SKM-1 treated with dmso at 0.1 percent for 144 hours (cell line): ENCODE measurements around the gene GRIN1.

Experiments
- DNase-seq: peaks from one replicate; lab custom pipeline; 2025; ENCODE audit not compliant: unreplicated experiment; lab: John Stamatoyannopoulos, UW

The GRIN1 gene

DNA sequence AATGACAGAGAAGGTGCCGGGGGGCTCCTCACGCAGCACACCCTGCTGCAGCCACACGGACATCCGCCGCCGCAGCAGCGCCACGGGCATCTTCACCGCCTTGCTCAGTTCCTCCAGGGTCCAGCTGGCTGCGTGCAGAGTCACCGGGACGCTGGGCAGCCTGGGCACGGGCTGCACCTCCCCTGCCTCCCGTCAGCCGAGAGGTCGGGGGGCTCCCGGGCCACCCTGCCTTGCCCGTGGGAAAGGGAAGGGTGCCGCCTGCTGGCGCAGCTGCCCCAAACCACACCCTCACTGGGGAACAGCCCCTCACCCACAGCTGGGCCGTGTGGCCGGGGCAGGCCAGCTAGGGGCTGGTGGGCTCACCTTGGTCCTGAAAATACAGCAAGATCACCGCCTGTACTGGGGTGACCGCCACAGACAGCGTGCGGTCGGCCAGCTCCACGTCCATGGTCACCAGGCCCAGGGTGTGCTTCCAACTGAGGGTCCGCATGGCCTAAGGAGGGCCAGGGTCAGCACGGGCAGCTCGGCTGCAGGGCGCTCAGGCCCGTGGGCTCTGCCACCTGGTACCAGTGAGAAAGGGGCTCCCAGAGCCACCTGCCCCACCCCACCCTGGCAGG lies 36.5 kb downstream of the GRIN1 start:
- DNase-seq: no peak

DNA sequence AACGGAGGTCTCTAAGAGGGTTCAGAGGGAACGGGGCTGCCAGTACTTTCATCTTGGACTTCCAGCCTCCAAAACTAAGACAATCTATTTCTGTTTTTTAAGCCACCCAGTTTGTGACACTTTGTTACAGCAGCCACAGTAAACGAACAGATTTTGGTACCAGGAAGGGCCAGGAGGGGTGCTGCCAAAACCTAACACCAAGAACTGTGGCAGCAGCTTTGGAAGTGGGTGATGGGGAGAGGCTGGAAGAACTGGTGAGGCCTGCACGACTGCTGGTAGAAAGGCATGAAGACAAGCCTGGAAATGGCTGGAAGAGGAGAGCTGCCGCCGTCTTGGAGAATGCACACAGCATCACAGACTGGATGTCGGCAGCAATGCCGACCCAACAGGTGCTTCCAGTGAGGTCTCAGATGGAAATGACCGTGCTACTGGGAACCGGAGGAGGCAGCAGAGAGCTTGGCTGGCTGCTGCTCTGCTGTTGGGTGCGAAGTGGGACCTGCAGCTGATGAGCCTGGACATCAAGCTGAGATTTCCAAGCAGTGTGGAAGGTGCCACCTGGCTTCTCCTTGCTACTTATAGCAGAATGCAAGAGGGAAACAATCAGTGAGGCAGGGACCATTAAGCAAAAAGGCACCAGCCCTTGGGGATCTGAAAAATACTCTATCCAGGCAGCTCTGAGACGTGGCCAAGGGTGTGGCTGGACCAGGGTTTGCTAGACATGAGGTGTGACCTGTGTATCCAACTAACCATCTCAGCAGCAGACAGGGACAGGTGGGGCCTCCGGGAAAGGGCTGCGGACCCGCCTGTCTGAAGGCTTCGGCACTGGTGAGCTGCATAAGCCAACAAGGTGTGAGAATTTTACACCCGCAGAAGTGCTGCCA lies 37.6 kb downstream of the GRIN1 start:
- no peak for DNase-seq

DNA sequence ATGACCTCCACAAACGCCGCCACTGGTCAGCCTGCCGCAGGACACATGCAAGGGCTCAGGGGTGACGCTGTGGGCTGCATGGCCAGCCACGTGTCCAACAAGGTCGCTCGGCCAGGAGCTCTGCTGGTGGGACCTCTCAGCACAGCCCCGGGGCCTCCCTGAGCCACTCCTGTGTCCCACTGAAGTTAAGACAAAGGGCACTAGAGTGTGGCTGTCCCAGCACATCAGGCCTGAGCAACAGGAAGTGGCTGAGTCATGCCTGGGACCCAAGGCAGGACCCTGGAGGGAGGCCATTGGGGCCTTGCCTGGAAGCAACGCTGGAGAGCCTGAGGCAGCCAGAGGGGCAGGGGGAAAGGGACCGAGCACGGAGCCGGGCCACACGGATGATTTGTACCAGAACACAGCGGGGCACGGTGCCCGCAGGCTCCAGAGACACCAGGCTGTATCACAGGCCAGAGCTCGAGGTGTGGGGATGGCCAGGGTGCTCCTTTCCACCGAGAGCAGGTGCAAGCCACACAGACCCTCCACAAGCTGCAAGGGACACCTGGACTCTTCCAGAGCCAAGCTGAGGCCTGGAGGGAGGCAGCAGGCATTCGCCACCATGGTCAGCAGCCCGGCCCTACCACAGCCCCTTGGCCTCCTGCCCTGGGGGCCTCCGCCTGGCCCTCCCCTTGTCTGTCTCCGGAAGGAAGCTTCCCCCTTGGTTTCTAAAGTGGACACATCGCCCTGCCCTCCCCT lies 39.4 kb downstream of the GRIN1 start:
- DNase-seq: no peak

GRCh38 chr9:137178939-137179630 lies 40.1 kb downstream of the GRIN1 start:
- DNase-seq: no peak

- no peak for DNase-seq
Observed at GRCh38 chr9:137179761-137180160, 40.8 kb downstream of the GRIN1 start.

DNA sequence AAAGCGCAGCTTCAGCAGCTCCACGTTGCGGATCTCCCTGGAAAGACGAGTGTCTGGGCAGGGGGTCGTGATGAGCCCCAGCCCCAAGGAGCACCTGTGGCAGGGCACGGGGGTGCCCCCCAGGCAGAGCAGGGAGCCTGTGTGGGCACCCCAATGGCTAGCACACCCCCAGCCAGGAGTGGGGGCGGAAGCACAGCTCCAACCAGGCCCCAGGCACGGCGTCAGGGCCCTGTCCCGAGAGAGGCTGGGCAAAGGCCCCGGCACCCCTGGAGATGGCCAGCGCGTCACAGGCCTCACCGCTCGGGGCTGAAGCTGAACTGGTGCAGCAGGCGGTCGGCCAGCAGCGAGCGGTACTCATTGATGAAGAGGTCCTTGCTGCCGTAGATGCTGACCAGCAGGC lies 41.5 kb downstream of the GRIN1 start:
- DNase-seq: no peak

DNA sequence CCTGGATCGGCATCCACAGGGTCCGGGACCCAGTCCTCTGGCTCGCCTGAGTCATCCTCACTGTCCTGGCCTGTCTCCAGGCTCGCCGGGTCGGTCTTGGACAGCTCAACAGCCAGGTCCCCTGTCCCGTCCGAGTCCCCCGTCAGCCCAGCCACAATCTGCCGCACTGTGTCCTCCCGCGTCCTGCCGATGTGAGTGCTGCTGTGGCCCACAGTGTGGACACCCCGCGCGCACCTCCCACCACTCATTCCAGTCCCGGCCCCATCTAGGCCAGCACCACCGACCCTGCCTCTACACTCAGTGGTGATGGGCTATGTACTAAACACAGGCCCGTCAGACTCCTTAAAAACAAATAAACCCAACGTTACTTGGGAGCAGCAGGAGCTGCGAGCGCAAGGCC lies 42.7 kb downstream of the GRIN1 start:
- no peak for DNase-seq

- no peak for DNase-seq
Observed at GRCh38 chr9:137182836-137183235, 43.9 kb downstream of the GRIN1 start.

DNA sequence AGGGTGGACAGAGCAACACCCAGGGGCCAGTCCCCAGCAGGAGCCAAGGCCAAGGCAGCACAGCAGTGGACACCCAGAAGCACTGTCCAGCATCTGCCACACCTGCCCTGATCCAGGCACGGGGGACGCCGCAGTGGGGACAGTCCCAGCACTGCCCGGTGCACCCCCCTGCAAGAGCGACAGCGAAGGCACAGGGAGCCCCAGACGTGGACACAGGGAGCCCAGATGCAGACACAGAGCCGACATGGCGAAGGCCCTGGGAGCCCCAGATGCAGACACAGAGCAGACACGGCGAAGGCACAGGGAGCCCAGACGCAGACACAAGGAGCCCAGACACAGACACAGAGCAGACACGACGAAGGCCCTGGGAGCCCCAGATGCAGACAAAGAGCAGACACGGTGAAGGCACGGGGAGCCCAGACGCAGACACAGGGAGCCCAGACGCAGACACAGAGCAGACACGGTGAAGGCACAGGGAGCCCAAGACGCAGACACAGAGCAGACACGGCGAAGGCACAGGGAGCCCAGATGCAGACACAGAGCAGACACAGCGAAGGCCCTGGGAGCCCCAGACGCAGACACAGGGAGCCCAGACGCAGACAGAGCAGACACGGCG lies 45.1 kb downstream of the GRIN1 start:
- no peak for DNase-seq

DNA sequence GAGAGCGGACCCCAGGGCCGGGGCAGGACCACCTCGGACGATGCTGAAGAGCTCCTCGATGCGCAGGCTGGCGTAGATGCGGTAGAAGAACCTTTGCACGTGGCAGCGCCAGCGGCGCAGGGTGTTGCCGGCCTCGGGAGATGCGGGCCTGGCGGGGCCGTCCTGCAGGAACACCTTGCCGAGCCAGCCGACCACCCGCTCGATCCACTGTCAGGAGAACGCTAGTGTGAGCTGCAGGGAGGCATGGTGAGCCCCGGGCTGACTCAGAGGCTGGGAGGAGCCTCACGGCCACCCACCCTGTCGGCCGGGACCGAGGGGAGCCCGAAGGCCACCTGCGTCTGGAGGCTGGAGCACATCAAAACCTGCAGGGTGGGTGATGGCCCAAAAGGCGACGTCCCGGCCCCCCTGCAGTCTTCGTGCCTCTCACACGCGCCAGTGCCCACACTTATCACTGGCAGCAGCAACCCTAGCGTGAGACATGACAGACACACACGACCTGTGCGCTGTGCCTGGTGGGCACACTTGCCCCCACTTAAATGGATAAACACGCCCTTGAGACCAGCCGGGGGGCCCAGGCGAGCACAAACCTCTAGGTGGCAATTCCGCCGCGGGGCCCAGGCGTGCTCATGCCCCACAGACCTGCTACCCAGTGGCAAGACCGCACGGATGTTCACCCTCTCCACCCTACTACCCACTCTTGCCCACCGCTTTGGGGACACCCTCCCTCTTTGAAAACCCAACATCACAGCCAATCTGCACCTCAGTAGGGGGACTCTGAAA lies 46.1 kb downstream of the GRIN1 start:
- no peak for DNase-seq

DNA sequence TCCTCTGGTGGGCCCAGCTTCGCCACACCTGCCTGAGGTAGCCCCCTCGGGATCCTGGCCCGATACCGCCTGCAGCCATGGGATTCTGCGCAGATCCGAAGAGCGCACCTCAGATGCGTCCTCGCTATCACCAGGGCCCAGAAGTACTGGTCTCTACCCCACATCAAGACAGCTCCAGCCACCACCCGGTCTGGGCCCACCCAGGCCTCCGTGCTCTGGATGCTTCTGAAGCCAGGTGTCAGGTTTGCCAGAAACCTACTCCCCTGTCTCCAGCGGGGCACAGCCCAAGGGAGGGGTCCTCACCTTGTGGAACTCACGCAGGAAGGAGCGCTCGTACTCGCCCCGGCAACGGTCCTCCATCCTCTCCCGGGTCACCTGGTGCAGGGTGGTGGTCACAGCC lies 47.0 kb downstream of the GRIN1 start:
- DNase-seq: no peak

DNA sequence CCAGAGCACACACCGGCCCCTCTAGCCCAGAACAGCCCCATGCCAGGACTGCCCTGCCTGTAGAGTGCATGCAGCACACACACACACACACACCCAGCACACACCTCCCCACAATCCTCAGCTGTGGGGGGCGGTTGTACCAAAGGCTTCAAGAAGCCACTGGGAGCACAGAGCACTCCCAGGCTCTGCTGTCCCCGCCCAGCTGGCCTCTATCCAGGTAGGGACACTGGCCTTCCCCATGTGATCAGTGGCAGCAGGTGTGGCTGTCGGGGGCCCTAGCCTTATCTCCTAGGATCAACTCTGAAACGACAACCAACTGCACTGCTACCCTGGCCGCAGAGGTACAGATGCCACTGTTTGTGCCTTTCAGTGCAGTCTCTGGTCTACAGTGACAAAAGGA lies 47.4 kb downstream of the GRIN1 start:
- no peak for DNase-seq

DNA sequence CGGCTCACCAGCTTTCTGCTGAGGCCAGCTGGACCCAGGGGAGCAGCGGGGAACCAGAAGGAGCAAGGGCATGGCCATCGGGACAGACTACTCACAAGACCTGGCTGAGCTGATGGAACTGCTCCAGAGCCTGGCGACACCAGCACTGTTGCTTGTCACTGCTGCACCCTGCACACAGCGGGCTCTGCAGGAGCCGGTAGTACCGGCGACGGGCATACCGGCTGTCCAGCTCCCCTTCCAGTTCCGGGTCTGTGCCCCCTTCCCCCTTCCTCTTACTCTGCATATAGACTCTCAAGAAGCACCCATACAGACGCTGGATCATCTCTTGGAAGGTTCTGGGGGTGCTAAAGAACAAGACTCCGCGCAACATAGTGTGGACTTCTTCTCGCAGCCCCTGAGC lies 48.4 kb downstream of the GRIN1 start:
- DNase-seq: no peak

DNA sequence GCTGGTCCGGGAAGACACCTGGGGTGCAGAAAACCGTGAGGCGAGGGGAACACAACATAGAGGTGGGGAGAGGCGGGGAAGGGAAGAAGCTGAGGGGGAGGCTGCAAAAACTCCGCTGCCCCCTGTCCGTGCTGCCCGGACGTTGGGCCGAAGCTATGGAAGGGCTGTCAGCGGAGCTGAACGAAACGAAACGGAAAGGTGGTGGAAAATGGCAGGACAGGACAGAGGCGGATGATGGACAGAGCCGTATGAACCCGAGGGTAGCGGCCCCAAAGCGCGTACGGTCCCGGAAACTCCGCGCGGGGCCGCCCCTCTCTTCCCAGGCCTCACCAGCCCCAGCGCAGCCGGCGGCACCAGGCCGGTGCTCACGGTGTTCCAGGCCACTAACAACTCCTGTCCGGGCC lies 49.1 kb downstream of the GRIN1 start:
- no peak for DNase-seq

DNA sequence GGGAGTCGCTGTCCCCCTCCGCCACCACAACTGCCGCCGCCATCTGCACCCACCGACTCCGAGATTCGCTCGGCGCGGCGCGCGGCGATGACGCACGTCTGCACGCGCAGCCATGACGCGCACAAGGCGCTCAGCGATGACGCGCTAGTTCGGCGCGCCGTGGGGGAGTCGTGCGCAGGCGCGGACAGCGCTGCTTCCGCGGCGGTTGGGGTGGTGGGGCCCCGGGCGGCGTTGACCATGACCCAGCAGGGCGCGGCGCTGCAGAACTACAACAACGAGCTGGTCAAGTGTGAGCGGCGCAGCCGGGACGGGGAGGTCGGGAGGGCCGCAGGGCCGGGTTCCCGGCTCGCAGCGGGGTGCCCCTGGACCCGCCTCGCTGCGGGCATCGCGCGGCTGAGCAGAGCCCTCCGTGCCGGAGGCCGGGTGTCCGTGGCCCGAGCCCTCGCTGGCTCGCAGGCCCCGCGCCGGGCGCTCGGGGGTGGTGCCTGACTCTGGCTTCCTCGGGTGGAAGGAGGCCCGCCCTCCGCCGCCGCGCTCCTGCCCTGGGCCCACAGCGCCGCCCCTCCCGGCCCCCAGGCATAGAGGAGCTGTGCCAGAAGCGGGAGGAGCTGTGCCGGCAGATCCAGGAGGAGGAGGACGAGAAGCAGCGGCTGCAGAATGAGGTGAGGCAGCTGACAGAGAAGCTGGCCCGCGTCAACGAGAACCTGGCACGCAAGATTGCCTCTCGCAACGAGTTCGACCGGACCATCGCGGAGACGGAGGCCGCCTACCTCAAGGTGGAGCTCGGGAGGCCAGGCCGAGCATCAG lies 49.7 kb downstream of the GRIN1 start, which contains the start of the genes ANAPC2 and SSNA1:
Gene ANAPC2, minus strand, starts transcription at position 71 of the 807 bp plus-strand sequence. Its CDS starts 28 bp downstream, at position 43.
Gene SSNA1, plus strand, starts transcription at position 187 of the 807 bp plus-strand sequence. Its CDS starts 51 bp downstream, at position 238.
- peak; percentile 82 for DNase-seq

DNA sequence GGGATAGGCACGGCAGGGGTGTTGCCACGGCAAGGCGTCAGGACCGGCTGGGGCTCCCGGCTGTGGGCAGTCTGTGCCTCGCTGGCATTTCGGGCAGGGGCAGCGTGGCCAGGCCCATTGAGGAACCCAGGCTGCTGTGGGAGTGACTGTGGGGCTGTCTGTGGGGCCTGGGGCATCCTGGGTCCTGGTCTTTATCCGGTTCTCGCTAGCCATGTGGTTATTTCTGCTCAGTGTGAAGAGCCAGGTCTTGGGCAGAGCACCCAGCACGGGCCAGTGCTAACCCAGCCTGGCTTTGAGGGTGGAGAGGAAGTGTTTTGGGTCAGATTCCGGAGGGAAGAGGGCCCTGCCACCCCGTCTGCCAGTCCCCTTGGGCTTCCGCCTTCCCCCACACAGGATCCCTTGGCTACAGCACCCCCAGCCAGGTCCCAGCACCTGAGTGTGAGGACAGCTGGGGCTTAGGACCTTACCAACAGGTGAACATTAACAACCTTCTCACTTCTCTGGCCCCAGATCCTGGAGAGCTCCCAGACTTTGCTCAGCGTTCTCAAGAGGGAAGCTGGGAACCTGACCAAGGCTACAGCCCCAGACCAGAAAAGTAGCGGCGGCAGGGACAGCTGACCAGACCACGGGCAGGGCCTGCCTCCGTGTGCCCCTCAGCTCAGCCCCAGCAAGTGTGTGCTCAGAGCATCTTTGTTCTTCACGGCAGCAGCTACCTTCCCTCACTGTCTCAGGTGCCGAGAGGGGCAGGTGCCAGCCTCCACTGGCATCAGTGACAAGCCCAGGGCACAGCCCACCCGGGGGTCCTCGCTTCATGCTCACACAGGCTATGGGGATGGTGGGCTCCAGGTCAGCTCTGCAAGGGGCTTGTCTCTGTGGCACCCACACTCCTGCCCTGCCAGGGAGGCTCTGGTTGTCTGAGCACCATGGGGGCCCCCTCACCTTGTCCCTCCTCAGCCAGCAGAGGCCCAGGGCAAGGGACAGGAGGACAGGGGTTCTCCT lies 50.6 kb downstream of the GRIN1 start:
- DNase-seq: no peak

GRCh38 chr9:137190315-137190856 lies 51.4 kb downstream of the GRIN1 start:
- no peak for DNase-seq

DNA sequence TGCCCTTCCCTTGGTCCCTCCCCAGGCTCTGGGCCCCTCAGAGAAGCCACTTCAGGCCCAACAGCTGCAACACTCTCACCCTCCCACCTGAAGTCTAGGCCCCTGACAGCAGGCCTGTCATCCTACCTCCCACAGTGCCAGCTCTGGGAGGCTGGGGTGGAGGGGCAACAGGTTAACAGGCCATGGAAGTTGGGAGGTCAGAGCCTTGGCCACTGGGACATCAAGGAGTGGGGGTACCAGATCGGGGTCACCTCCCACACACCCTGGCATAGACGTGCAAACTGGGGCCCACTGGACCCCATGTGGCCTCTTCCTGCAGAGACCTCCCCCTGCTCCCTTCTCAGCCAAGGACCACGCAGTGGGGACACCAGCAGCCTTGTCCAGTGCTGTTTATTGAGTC lies 52.3 kb downstream of the GRIN1 start:
- DNase-seq: no peak
